Stimulated activated CD8-positive, alpha-beta memory T cell treated with anti-CD3 and anti-CD28 coated beads, Interleukin-15, amount 100 ng/mL, for 48 hours (primary cell): ENCODE measurements around the gene TRIM5.
"Not testable (repeated sequence)": the region's sequence is repeated elsewhere in the genome, so short reads cannot be mapped to it uniquely, and the experiment has no call there.

Source experiments
- DNase-seq, 2 donors: peaks; one replicate each; pipeline ENCODE4 v3.0.0-alpha.2; 2020; ENCODE audit warnings: low read depth in 2 of 2

Gene TRIM5, protein sequence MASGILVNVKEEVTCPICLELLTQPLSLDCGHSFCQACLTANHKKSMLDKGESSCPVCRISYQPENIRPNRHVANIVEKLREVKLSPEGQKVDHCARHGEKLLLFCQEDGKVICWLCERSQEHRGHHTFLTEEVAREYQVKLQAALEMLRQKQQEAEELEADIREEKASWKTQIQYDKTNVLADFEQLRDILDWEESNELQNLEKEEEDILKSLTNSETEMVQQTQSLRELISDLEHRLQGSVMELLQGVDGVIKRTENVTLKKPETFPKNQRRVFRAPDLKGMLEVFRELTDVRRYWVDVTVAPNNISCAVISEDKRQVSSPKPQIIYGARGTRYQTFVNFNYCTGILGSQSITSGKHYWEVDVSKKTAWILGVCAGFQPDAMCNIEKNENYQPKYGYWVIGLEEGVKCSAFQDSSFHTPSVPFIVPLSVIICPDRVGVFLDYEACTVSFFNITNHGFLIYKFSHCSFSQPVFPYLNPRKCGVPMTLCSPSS

DNA sequence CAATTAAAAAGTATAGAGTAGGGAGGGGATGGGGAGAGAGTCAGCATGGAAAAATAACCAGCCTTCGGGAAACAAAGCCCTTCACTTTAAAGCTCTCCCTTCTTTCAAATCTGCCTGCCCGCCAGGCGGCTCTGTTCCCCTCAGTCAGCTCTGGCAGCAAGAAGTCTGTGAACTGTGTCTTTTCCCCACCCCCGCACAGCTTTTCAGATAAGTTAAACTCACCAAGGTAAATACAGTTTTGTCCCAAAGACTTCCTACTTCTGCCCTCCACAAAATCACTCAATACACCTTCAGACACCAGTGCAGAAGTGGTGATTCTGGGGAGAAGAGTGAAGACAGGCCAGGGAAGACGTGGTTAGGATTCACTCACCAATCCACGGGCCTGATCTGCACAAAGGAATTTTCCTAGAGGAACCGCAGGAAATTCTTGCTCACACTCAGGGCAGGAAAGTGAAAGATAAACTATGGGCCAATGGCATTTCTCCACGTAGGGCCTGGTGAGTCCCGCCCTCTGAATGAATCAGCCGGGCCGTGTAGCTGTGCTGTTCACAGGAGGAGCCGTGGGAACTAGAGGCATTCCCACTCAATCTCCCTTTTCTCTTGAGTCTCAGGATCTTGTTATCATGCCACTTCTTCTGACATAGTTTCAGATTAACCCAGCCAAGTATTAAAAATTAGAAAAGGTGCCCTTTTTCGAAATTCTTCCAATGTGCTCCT lies at the start of gene TRIM5:
TSS of gene TRIM5 (minus strand) at position 429 of the 717 bp plus-strand sequence. CDS start 4,897 bp downstream, outside the sequence.
- peak; percentile 67 to 68 for DNase-seq

DNA sequence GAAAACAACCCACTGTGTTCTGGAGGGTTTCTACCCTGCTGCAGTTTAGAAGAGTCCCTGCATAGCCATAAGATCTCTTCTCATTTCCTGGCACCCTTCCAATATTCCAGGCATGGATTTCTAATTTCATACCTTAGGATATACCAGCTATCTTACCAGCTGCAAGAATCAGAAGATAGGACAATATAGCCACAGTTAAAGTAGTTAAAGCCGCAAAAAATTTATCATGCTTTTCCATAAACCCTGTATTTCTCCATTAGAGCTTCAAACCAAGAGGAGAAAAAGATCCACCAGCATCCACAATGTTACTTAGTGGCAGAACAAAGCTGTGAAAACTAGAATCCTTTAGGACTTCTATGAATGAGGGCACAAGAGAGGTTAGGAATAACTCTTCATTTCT lies 42.8 kb upstream of the TRIM5 start:
- no peak for DNase-seq

DNA sequence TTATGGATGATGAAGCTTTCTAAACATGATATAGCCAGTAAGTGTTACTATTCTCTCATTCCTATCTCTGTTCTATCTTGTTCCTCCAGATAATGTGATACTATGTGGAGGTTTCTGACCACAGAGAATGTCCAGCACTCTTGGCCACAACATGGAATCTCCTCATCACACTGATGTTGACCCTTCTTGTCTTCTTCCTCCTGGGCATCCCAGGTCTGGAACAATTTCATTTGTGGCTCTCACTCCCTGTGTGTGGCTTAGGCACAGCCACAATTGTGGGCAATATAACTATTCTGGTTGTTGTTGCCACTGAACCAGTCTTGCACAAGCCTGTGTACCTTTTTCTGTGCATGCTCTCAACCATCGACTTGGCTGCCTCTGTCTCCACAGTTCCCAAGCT lies 41.5 kb upstream of the TRIM5 start:
- DNase-seq, result no peak

DNA sequence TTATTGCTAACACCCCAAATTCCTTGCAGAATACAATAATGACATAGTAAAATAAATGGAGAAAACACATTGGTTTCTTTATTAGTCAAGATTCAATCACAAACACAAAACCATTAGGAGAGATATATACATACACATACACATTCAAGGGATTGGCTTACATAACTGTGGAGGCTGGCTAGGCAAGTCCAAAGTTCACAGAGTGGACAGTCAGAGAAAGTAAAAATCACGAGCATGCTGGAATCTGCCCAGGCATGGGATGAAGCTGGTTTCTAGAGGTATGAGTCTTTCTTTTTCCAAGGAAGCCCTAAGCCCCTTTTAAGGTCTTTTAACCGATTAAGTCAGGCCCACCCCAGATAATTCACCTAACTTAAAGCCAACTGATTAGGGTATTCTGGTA lies 37.7 kb upstream of the TRIM5 start:
- no peak for DNase-seq

DNA sequence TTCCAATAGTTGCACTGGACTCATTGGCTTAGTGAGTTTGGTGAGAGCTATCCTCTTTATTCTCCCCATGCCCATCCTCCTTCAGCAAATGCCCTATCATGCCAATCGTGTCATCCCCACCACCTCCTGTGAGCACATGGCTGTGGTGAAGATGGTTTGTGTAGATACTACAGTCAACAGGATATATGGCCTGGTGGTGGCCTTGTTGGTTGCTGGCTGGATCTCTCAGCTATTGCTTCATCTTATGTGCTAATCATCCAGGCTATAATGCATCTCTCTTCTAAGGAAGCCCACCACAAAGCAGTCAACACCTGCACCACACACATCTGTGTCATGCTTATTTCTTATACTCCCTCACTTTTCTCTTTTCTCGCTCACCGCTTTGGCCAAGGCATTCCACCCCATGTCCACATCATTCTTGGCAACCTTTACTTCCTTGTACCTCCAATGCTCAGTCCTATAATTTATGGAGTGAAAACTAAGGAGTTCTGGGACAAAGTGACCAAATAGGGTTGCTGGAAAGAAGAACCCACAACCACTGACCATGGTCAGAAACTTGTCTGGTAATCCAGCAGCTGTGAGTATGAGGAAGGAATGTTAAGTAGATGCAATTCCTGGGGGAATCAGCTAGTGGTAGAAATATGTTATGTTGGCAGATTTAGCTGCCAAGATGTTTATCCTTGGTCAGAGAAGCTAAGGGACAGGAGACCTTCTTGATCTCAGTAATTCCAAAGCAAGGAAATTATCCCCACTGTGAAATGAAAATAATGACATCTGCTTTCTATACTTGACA lies 35.0 kb upstream of the TRIM5 start:
- no peak for DNase-seq

DNA sequence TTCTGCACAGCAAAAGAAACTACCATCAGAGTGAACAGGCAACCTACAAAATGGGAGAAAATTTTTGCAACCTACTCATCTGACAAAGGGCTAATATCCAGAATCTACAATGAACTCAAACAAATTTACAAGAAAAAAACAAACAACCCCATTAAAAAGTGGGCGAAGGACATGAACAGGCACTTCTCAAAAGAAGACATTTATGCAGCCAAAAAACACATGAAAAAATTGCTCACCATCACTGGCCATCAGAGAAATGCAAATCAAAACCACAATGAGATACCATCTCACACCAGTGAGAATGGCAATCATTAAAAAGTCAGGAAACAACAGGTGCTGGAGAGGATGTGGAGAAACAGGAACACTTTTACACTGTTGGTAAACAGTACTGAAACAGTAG lies 31.6 kb upstream of the TRIM5 start:
- not testable (repeated sequence) for DNase-seq

DNA sequence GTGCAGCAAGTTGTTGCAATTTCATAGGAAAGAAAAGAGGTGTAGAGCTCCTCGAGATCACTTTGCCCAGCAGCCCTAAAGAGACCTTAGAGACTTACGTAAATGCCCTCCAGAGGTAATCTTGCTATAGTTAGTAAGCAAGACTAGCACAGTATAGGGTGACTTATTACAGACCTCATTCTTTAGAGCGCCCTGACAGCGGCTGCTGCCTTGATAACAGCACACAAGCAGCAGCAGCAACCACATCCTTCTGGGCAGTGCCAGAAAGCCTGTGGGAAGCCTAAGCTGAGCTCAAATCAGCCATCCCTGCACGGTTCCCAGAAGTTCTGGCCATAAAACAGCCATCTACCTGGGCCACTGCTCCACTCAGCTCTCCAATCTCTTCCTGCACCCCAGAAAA lies 28.8 kb upstream of the TRIM5 start:
- DNase-seq, result no peak

DNA sequence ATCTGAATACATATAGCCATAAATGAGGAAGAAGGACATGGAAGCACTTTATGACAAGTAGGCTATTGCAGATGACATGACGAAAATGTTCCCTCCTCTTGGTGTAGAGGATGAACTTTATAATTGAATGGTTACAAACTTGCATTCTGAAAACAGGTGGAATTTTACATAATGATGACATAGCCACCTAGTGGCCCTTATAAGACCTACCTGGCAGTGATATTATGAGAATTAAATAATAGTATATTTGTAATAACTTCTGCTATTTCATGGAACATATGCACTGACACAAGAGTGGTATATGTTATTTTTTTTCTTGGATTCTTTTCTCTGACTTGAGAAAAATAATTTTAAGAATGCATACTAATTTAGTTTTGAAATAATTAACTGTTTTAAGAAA lies 27.6 kb upstream of the TRIM5 start:
- DNase-seq, result no peak

DNA sequence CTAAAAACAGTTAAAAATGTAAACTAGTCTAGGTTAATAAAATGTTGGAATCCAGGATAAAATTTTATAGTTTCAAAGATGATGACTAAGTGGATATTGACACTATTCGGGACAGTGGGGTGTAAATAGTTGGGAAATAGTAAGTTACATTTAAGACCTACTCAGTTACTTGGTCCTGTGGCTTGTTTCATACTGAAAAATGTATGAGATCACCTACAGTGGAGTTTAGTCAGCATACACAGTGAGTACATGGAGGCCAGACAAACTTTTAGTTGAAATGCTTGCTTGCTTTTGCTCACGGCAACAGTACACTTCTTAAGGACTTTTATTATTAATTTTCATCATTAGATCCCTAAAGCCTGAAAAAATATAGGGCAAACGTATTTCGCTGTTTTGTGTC lies 20.8 kb upstream of the TRIM5 start:
- no peak for DNase-seq

DNA sequence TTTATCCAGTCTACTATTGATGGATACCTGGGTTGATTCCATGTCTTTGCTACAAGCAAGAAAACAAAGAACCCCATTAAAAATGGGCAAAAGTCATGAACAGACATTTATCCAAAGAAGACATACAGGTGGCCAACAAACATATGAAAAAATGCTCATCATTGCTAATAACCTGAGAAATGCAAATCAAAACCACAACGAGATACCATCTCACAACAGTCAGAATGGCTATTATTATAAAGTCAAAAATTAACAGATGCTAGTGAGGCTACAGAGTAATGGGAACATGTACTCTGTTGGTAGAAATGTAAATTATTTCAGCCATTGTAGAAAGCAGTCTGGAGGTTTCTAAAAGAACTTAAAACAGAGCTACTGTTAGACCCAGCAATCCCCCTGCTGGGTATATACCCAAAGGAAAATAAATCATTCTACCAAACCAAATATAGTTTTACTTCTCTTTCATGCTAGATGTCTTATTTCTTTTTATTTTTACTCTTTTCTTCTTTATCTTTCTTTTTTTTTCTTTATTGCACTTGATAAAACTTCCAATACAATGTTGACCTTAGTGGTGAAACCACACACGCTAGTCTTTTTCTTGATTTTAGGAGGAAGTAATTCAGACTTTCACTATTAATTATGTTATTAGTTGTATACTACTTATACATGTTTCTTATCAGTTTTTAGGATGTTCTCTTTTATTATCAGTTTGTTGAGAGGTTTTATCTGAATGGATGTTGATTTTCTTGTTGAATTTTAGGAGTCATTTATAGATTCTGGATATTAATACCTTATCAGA lies 19.1 kb upstream of the TRIM5 start:
- DNase-seq, result no peak

DNA sequence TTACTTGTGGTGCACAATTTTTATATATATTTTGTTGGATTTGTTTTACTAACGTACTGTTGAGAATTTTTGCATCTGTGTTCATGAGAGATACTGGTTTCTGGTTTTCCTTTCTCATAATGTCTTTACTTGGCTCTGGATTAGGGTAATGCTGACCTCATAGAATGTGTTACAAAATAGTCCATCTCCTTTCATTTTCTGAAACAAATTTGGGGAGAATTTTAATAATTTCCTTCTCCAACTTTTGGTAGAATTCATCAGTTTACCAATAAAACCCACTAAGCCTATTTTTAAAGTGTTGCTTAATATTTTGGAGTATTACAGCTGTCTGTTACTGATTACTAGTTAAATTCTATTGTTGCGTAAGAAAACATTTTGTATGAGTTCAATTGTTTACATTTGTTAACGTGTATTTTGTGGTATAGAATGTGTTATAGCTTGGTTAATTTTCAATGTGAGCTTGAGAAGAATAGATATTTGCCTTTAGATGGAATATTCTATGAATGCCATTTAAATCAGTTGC lies 16.2 kb upstream of the TRIM5 start:
- no peak for DNase-seq

DNA sequence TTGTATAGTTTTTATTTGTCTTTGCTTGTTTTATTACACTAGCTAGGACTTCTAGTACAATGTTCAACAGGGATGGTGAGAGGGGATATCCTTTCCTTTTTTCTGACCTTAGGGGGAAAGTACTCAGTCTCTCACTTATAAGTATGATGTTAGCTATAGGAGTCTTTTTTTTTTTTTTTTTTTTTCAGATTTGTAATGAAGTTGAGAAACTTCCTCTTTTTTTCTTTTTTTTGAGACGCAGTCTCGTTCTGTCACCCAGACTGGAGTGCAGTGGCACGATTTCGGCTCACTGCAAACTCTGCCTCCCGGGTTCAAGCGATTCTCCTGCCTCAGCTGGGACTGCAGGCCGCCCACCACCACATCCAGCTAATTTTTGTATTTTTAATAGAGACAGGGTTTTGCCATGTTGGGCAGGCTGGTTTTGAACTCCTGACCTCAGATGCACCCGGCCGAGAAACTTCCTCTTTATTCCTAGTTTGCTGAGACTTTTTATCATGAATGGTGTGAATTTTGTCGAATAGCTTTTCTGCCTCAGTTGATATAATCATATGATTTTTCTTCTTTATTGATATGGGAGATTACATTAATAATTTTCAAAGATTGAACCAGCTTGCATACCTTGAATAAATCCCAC lies 15.7 kb upstream of the TRIM5 start:
- DNase-seq, result no peak

DNA sequence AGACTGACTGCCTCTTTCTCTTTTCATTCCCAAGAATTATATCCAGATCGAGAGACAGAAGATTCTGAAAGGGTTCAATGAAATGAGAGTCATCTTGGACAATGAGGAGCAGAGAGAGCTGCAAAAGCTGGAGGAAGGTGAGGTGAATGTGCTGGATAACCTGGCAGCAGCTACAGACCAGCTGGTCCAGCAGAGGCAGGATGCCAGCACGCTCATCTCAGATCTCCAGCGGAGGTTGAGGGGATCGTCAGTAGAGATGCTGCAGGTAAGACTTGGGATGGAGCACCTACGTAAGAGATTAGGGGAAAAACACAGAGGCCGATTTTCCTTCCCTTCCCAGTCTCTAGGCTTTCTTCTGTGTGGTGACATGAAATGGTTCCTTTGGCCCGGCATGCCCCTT lies 13.4 kb upstream of the TRIM5 start:
- no peak for DNase-seq

DNA sequence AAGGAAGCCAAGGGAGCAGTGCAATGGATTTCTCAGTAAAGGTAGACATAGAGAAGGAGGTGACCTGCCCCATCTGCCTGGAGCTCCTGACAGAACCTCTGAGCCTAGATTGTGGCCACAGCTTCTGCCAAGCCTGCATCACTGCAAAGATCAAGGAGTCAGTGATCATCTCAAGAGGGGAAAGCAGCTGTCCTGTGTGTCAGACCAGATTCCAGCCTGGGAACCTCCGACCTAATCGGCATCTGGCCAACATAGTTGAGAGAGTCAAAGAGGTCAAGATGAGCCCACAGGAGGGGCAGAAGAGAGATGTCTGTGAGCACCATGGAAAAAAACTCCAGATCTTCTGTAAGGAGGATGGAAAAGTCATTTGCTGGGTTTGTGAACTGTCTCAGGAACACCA lies 11.3 kb upstream of the TRIM5 start:
- DNase-seq, result no peak

DNA sequence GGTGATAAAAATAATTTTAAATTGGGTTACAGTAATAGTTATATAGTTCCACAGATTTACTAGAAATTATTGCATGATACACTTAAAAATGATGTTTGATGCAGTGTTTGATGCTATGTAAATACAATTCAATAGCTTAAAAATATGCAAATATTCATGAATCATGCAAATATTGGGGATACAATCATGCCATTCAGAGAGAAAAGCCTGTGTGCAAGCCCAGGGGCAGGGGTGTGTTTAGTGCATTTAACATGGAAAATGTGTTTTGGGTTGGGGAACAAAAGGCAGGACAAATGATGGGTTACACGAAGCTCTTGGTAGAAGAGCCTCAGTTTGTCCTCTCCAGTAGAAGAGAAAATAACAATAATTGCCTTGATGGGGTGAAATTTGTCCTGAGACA lies 10.7 kb upstream of the TRIM5 start:
- DNase-seq, result no peak

DNA sequence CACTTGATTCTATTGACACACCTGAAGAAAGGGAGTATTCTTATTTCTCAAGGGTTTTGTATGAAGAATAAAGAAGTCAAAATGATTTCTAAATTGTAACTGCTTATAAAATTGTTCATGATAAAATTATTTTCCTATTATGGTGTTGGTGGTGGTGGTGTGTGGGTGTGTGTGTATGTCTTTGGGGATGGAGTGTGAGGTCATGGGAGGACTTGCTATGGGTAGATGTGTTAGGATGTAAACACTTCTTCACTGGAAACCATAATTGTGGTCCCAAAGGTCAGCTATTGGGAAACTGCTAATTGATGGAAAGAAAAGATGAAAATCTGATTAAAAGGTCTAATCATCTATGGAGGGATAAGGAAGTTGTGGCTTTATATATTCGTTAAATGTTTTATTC lies 9.8 kb upstream of the TRIM5 start:
- no peak for DNase-seq

DNA sequence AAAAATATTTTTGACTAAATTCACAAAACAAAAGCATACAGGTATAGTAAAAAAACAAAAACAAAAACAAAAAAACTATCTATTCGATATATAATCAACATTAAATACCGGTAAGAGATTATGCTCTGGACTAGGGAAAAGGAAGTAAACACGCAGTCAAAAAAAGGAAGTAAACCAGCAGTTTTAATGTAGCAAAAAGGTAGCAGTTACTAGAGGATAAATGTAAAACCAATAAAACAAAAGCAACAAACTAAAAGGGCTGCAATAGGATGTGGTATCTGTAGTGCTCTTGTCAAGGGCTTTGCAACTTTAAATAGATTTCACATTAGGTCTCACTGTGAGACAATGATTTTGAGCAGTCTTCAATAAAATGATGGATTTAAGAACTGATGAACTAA lies 7.1 kb upstream of the TRIM5 start:
- DNase-seq, result no peak

DNA sequence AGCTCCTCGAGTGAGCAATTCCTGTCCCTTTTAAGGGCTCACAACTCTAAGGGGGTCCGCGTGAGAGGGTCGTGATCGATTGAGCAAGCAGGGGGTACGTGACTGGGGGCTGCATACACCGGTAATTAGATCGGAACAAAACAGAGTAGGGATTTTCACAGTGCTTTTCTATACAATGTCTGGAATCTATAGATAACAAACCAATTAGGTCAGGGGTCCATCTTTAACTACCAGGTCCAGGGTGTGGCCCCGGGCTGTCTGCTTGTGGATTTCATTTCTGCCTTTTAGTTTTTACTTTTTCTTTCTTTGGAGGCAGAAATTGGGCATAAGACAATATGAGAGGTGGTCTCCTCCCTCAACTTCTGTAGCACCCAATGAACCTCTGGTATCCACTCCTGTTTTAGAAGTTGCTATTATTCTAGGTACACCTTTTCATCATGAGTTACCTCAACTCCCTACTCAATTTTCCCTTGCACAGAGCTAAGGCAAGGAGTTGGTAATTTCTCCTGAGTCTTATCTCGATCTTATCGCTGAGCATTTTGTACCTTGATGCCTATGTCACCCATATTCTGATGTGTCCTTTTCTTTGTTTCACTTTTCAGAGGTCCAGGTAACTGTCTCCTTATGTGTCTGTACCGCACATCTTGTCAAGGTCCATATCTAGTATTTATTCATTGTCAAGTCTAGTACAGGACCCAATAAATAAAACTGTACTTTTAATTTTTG lies 6.5 kb upstream of the TRIM5 start:
- not testable (repeated sequence) for DNase-seq

DNA sequence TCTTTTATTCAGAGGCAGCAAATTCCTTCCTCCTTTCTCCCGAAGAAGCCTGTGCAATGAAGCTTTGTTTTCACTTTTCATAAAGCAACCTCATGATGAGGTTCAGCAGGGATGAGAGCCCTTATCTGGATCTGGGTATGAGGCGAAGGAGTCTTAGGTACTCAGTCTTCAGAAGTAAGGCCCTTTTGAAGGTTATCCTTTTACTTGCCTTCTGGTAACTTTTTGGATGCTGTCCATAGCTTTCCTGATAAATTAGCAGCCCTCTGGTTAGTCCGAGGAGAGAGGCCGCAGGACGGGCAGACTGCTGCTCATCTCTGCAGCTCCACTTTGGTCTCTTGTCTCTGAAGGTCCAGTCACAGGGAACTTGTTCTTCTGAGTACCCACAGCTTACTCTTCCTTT lies 5.9 kb upstream of the TRIM5 start:
- DNase-seq, result no peak

DNA sequence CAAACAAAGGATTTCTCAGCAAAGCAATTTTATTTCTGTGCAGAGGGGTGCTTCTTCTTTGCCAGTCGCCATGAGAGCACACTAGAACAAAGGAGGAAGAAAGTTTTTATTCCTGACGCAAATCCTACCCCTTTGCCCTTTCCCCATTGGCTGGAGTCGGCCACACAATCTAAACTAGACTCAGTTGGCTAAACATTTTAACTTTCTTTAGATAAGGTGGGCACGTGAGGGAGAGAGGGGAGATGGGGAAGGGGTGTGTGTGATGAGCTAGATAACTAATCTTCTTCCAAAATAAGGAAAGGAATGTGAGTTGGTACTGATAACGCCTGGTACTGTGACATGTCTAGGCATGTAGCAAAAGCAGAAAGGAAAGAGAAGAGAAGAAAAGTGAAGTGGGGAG lies 5.3 kb upstream of the TRIM5 start:
- DNase-seq, result no peak
